Tibial nerve (tissue), 4 donors: Measurements from ENCODE around the gene CTNND2.

Experiments
- CTCF ChIP-seq, 5 experiments: fragments of 200-600 bp in 3 of 5; fragments of 450-650 bp in 2 of 5; sonication (generic) in 3 of 5; IDR thresholded peaks; one replicate each; pipeline ENCODE4 v1.5.1; 2016 to 2019; ENCODE audit warnings: antibody characterized with exemption in 5 of 5, mild to moderate bottlenecking in 3 of 5, moderate library complexity in 2 of 5
- EP300 ChIP-seq, 2 donors: sonication (generic); formaldehyde crosslinking; IDR thresholded peaks; one replicate each; pipeline ENCODE4 v1.6.1; 2017; ENCODE audit warnings: antibody characterized with exemption in 2 of 2, mild to moderate bottlenecking in 1 of 2
- POLR2A ChIP-seq, 2 donors: fragments of 450-650 bp; IDR thresholded peaks; one replicate each; pipeline ENCODE4 v1.6.1; 2017; ENCODE audit warnings: antibody characterized with exemption in 2 of 2, mild to moderate bottlenecking in 2 of 2, moderate library complexity in 2 of 2

DNA sequence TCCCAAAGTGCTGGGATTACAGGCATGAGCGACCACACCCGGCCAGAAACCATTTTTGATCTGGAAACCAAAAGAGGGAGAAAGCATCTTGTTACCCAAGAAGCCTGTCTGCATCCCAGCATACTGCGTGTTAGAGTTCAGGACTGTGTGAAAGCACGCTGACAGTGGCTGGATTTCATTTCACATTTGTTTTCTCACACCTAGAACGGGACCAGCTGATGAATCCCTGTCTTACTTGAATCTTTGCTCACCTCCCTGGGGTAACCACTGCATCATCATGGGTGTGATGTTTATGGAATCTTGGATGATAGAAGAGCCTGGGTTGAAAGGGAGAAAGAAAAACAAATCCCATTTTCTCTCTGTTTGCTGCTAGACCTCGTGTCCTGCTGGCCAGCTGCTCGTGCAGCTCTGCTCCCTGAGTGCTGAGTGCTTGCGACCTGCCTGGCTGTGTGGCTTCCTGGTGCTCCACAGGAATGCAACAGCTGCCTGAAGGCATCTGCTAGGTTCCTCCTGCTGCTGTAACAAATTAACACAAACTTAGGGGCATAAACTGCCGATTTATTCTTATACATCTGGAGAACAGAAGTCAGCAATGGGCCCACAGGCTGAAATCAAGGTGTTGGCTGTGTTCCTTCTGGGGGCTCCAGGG is 764.9 kb downstream of the CTNND2 start:
- TF ChIP-seq POLR2A (IDR thresholded peaks at IDR 0.05) (no peak), CTCF (IDR thresholded peaks at IDR 0.05) (no peak), EP300 (IDR thresholded peaks at IDR 0.05) (no peak)
